Left lung (tissue), 10 donors: ENCODE measurements around the gene TRPM1. TPM values are rescaled to one million over a fixed set of nuclear protein-coding genes. Genes with fewer than 3 reads are reported as not detected.

Source experiments
- ATAC-seq: fragments of 200-7000 bp; cut with Tn5 transposase; one replicate; pipeline ENCODE4 v1.9.1; 2020; ENCODE audit warnings: moderate library complexity
- DNase-seq, 4 donors: peaks; one replicate each; pipeline ENCODE4 v3.0.0-alpha.2; 2013 to 2020
- H3K27ac ChIP-seq, 2 donors: fragments of 200-600 bp; sonication (generic) in 1 of 2; one replicate each; pipeline versions ENCODE4 v1.5.0 to v1.8.0; 2020 to 2021
- H3K27me3 ChIP-seq, 2 donors: fragments of 200-600 bp; sonication (generic) in 1 of 2; one replicate each; pipeline versions ENCODE4 v1.5.0 to v1.8.0; 2020 to 2021
- H3K36me3 ChIP-seq, 2 donors: fragments of 200-600 bp; sonication (generic) in 1 of 2; one replicate each; pipeline versions ENCODE4 v1.5.0 to v1.8.0; 2020 to 2021
- H3K4me1 ChIP-seq, 2 donors: fragments of 200-600 bp; one replicate each; pipeline ENCODE4 v1.8.0; 2021
- H3K4me3 ChIP-seq, 2 donors: fragments of 200-600 bp; sonication (generic) in 1 of 2; one replicate each; pipeline versions ENCODE4 v1.5.0 to v1.8.0; 2020 to 2021; ENCODE audit warnings: mild to moderate bottlenecking in 1 of 2
- H3K9me3 ChIP-seq, 2 donors: fragments of 200-600 bp; sonication (generic) in 1 of 2; one replicate each; pipeline versions ENCODE4 v1.5.0 to v1.8.0; 2020 to 2021
- CTCF ChIP-seq, 2 donors: fragments of 200-600 bp; sonication (generic) in 1 of 2; IDR thresholded peaks; one replicate each; pipeline versions ENCODE4 v1.5.0 to v1.8.0; 2021; ENCODE audit warnings: antibody characterized with exemption in 2 of 2
- intact Hi-C, 2 donors: fragments of 100-400 bp; cut with DNase I; formaldehyde crosslinking; loops; one replicate each; pipeline versions ENCODE4 v1.11.2 to v1.14.2; 2022
- microRNA-seq, 2 donors: library from miRNA; unstranded; fragments of <30 nt; microRNA quantifications; one replicate each; pipeline ENCODE4, GENCODE V29; 2019
- polyA plus RNA-seq, 6 donors: library from polyadenylated mRNA; unstranded; fragments of 120-200 nt; gene quantifications; one replicate each; pipeline ENCODE4 v1.2.1, GENCODE V29; 2013; ENCODE audit not compliant: insufficient read length in 6 of 6
- total RNA-seq, 2 donors: library from RNA; stranded (reverse); fragmentation: NEBNext Ultra II Directional; extraction: Animal tissue kit (Norgen Biotek cat#: 25700); gene quantifications; one replicate each; pipeline ENCODE4 v1.2.1, GENCODE V29; 2021
- donor health status: DM: no; HTN: yes; CAD: no.
- donor health status: DM: no; HTN: no; CAD: no.

The TRPM1 gene
- total and polyA plus RNA-seq, 8 donors = 0.03 to 0.04 TPM; not detected in 6

GRCh38 chr15:30953183-30953582, 148.3 kb downstream of the TRPM1 start:
- Histone ChIP-seq H3K9me3 (no peaks in the 10 kb centered on the region), H3K4me1 (peaks cover 0 to 15% of the 10 kb centered on the region in 2 donors), H3K4me3 (no peak overlapping the region), H3K27me3 (no peaks in the 10 kb centered on the region), H3K36me3 (peaks cover 0 to 97% of the 10 kb centered on the region in 2 donors), H3K27ac (no peak overlapping the region)
- DNase-seq (no peak), ATAC-seq (no peak)
- TF ChIP-seq CTCF (IDR thresholded peaks at IDR 0.05) = no peak
- intact Hi-C loops = no loop called here

Small RNA genes within 50 kb of the gene (microRNA-seq; reads per million reads assigned to microRNA genes)
- gene MIR211 = 0.34 to 0.55 reads per million in 2 donors

Other genes with a start within 250 kb of the TRPM1 start
- 10 to 100 TPM; 17.1 to 19.9 TPM for gene FAN1, start 197.8 kb downstream of the TRPM1 start, total RNA-seq
- gene FAN1, start 197.8 kb downstream of the TRPM1 start, polyA plus RNA-seq = 10 to 100 TPM; 29.7 to 33.6 (median 32.1) TPM
- gene MTMR10, start 110.1 kb downstream of the TRPM1 start, total RNA-seq = 10 to 100 TPM; 33.1 to 34.3 TPM
- 10 to 100 TPM; 27.0 to 33.2 (median 30.2) TPM for gene MTMR10, start 110.1 kb downstream of the TRPM1 start, polyA plus RNA-seq
- gene KLF13, start 225.1 kb upstream of the TRPM1 start, total RNA-seq = 100 to 1,000 TPM; 110 to 116 TPM
- 10 to 100 TPM; 44.7 to 69.5 (median 58.2) TPM for gene KLF13, start 225.1 kb upstream of the TRPM1 start, polyA plus RNA-seq